Prostate gland (tissue), 2 donors: ENCODE measurements around the gene BPIFB3. TPM values are rescaled to one million over a fixed set of nuclear protein-coding genes. Genes with fewer than 3 reads are reported as not detected.

Experiments
- DNase-seq: peaks from one replicate; pipeline ENCODE4 v3.0.0-alpha.2; 2019; ENCODE audit warnings: low spot score
- H3K27ac ChIP-seq, 2 donors: fragments of 200-600 bp; sonication (generic); 2 replicates each; pipeline ENCODE4 v1.5.1; 2017 to 2019
- H3K27me3 ChIP-seq: fragments of 200-600 bp; sonication (generic); replicated peaks from 2 replicates; pipeline ENCODE4 v1.5.1; 2019; ENCODE audit not compliant: insufficient read depth
- H3K36me3 ChIP-seq, 2 donors: fragments of 200-600 bp; sonication (generic); 1 replicate in 1 of 2; 2 replicates in 1 of 2; pipeline versions ENCODE4 v1.5.1 to v1.8.1; 2017 to 2019
- H3K4me1 ChIP-seq: fragments of 200-600 bp; sonication (generic); replicated peaks from 2 replicates; pipeline ENCODE4 v1.5.1; 2019
- H3K4me3 ChIP-seq, 2 donors: fragments of 200-600 bp; sonication (generic); 2 replicates each; pipeline ENCODE4 v1.5.1; 2017 to 2019
- H3K9me3 ChIP-seq: fragments of 200-600 bp; sonication (generic); 2 replicates; pipeline ENCODE4 v1.5.1; 2017
- POLR2A ChIP-seq: fragments of 450-650 bp; IDR thresholded peaks from one replicate; pipeline ENCODE4 v1.6.1; 2016; ENCODE audit warnings: antibody characterized with exemption, mild to moderate bottlenecking
- POLR2AphosphoS5 ChIP-seq: sonication (generic); formaldehyde crosslinking; IDR thresholded peaks from one replicate; pipeline ENCODE4 v1.6.1; 2017; ENCODE audit warnings: antibody characterized with exemption
- WGBS: methylation state at CpG from one replicate; pipeline ENCODE4 v1.1.5; 2018; 5-methylcytosine and 5-hydroxymethylcytosine counted together
- intact Hi-C: fragments of 100-400 bp; cut with DNase I; formaldehyde crosslinking; loops from one replicate; pipeline ENCODE4 v1.14.2; 2022
- total RNA-seq, 2 donors: library from RNA; depleted of rRNA; stranded (reverse); fragments of >200 nt; gene quantifications; one replicate each; pipeline ENCODE4 v1.1.0, GENCODE V29; 2016
- TF ChIP-seq, protein P1 (sequence below), 4 experiments: fragments of 200-600 bp in 2 of 4; fragments of 450-650 bp in 2 of 4; sonication (generic) in 2 of 4; IDR thresholded peaks; 1 replicate in 3 of 4; 2 replicates in 1 of 4; pipeline ENCODE4 v1.5.1; 2016 to 2019; ENCODE audit warnings: antibody characterized with exemption in 4 of 4, mild to moderate bottlenecking in 2 of 4, moderate library complexity in 2 of 4

The BPIFB3 gene
- total RNA-seq, 2 donors from 2014 or later: not detected

DNA sequence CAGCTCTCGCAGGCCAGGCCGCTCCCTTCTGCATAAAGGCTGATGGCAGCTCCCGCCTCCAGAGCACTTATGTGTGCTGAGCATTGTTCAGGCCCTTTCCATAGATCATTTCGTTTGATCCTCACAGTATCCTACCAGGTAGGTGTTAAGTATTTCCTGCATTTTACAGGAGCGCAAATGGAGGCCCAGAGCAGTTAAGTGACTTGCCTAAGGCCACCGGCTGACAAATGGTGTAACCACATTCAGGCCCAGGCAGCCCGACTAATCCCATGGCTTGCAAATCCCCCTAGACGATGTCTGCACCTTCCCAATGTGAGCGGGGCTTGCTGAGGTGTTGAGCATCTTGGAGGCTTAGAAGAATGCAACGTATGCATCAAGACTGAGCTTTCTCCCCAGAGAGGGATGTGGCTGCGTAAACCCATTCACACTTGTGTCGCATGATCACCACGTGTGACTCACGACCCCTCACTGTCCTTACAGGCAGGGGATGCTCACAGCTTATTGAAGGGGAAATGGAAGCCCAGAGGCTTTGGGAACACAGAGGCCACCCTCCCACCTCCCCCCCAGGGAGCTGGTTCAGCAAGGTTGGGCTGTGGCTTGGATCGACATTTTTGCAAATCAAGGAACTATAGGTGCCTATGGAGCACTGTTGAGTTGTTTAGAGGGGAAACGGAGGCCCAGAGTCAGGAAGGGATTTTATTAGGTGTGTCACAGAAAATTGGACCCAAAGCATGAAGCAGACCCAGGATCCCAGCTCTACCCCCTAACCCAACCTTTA is 39.2 kb upstream of the BPIFB3 start:
- H3K36me3 ChIP-seq: no peaks in the 10 kb centered on the region
- H3K27me3 ChIP-seq: no peaks in the 10 kb centered on the region
- TF ChIP-seq POLR2A (no peak), POLR2AphosphoS5 (no peak)
- TF ChIP-seq, protein P1, sequence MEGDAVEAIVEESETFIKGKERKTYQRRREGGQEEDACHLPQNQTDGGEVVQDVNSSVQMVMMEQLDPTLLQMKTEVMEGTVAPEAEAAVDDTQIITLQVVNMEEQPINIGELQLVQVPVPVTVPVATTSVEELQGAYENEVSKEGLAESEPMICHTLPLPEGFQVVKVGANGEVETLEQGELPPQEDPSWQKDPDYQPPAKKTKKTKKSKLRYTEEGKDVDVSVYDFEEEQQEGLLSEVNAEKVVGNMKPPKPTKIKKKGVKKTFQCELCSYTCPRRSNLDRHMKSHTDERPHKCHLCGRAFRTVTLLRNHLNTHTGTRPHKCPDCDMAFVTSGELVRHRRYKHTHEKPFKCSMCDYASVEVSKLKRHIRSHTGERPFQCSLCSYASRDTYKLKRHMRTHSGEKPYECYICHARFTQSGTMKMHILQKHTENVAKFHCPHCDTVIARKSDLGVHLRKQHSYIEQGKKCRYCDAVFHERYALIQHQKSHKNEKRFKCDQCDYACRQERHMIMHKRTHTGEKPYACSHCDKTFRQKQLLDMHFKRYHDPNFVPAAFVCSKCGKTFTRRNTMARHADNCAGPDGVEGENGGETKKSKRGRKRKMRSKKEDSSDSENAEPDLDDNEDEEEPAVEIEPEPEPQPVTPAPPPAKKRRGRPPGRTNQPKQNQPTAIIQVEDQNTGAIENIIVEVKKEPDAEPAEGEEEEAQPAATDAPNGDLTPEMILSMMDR (IDR thresholded peaks at IDR 0.05): no peak
- intact Hi-C loops: no loop called here
- H3K27ac ChIP-seq: no peak overlapping the region
- DNase-seq: no peak
- H3K9me3 ChIP-seq: no peaks in the 10 kb centered on the region
- 50% methylated on average over 16 of the region's 16 CpGs for WGBS
- no peak overlapping the region for H3K4me3 ChIP-seq
- H3K4me1 ChIP-seq: peaks cover 2% of the 10 kb centered on the region

DNA sequence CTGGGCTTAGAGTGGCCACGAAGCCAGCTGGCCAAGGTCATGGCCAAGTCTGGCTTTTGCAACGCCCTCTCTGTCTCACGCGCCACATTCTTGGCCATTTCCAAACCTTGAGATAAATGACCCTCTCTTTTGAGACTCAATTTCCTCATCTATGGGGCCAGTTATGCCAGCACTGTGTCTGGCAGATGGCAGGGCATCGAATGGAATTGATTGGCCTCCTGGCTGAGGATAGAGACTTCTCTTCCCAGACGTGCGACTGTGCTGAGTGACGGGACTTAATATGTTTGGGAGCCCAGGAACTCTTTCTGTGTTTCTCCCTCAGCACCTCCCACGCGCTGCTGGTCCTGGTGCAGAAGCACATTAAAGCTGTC is 38.6 kb upstream of the BPIFB3 start:
- H3K27me3 ChIP-seq: no peaks in the 10 kb centered on the region

DNA sequence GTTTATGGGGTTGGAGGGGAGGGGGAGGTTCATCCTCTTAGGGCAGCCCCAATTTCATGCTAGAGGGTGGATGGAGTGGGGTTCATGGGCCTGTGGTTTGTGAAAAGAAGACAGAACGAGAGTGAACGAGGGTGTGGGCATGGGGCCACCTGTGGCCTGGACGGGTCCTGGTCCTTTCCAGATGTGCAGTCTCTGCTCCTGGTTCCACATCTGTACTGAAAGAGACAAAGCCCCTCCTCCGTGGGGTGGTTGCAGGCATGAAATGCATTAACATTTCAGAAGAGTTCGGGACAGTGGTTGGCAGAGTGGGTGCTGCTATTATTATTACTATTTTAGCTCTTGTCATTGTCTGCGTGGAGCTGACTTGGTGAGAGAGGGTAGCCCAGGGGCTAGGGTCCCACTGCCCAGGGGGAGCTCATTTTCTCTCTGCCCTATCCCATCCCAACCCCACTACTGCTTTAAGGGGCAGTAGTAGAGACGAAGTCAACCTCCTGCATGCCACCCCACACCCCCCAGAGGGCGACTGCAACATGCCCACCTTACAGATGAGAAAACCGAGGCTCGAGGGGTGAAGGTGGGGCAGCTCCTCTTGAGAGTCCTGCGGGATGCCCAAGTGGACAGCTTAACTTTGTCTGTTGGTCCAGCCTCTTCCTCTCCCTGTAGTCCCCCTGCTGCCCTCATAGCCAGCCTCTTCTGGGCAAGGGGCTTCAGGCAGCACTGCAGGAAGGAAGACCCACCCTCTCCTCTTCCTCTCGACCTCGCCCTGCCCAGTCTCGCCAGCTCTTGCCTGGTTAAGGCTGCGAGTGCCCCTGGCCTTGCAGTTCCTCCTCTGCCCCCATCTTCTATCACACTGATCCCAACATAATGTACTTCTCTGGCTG is 37.8 kb upstream of the BPIFB3 start:
- no peak for DNase-seq
- Histone ChIP-seq H3K9me3 (no peaks in the 10 kb centered on the region), H3K4me1 (no peaks in the 10 kb centered on the region), H3K4me3 (no peak overlapping the region), H3K36me3 (no peaks in the 10 kb centered on the region), H3K27me3 (no peaks in the 10 kb centered on the region), H3K27ac (no peak overlapping the region)
- WGBS: 74% methylated on average over 15 of the region's 15 CpGs
- TF ChIP-seq POLR2AphosphoS5 (no peak), POLR2A (no peak)
- TF ChIP-seq, protein P1 (IDR thresholded peaks at IDR 0.05): no peak
- intact Hi-C loops: no loop called here

More for the DNA sequence above, 38.6 kb upstream of the BPIFB3 start:
- no peak for DNase-seq
- intact Hi-C loops: no loop called here
- Histone ChIP-seq H3K4me3 (no peak overlapping the region), H3K36me3 (no peaks in the 10 kb centered on the region), H3K4me1 (no peaks in the 10 kb centered on the region), H3K27ac (no peak overlapping the region), H3K9me3 (no peaks in the 10 kb centered on the region)
- WGBS: 77% methylated on average over 10 of the region's 10 CpGs
- TF ChIP-seq POLR2A (no peak), POLR2AphosphoS5 (no peak)
- TF ChIP-seq, protein P1 (IDR thresholded peaks at IDR 0.05): no peak

DNA sequence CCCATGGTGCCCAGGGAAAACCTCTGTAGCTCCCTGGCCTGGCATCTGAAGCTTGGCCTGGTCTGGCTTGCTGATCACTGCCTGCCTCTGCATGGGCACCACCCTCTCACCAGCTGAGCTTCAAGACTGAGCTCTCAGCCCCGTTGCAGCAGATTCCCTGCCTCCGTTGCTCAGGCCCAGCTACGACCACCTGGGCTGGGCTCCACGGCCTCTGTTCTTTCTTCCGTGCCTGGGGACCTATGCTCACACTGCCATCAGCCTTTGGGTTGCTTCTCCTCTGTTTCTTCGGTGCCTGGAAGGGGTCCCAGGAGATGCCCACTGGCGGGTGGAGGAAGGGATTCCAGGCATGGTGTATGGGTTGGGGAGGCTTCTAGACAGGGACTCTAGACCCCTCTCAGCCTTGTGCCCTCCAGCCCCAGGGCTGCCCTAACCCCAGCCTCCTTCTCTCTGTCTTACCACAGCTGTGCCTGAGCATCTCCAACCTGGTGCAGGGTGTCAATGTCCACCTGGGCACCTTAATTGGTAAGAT is 37.1 kb upstream of the BPIFB3 start:
- 83% methylated on average over 7 of the region's 7 CpGs for WGBS
- Histone ChIP-seq H3K27ac (no peak overlapping the region), H3K9me3 (no peaks in the 10 kb centered on the region), H3K36me3 (no peaks in the 10 kb centered on the region), H3K27me3 (no peaks in the 10 kb centered on the region), H3K4me1 (no peaks in the 10 kb centered on the region), H3K4me3 (no peak overlapping the region)
- DNase-seq: no peak
- intact Hi-C loops: no loop called here
- no peak for TF ChIP-seq POLR2A
- TF ChIP-seq, protein P1 (IDR thresholded peaks at IDR 0.05): no peak
